Esophagus (tissue), 2 donors: Measurements from ENCODE around the gene ATP2B2. TPM values are rescaled to one million over a fixed set of nuclear protein-coding genes. Genes with fewer than 3 reads are reported as not detected.

Source experiments
- H3K27ac ChIP-seq, 2 donors: one replicate each; pipeline ENCODE4 v1.5.1; 2013; ENCODE audit warnings: low read depth in 2 of 2, mild to moderate bottlenecking in 2 of 2, inconsistent platforms in 1 of 2, low read length in 1 of 2, moderate library complexity in 1 of 2
- H3K27me3 ChIP-seq, 2 donors: one replicate each; pipeline ENCODE4 v1.6.1; 2013; ENCODE audit warnings: low read length in 2 of 2, control low read depth in 1 of 2, mild to moderate bottlenecking in 1 of 2; ENCODE audit not compliant: insufficient read depth in 2 of 2, control insufficient read depth in 1 of 2
- H3K36me3 ChIP-seq, 2 donors: one replicate each; pipeline ENCODE4 v1.6.1; 2013; ENCODE audit warnings: low read length in 1 of 2; ENCODE audit not compliant: control insufficient read depth in 2 of 2, insufficient read depth in 2 of 2
- H3K4me1 ChIP-seq, 2 donors: one replicate each; pipeline ENCODE4 v1.6.1; 2013; ENCODE audit warnings: low read length in 1 of 2; ENCODE audit not compliant: control insufficient read depth in 2 of 2, insufficient read depth in 2 of 2
- H3K4me3 ChIP-seq, 2 donors: one replicate each; pipeline ENCODE4 v1.5.1; 2013; ENCODE audit warnings: low read length in 2 of 2, mild to moderate bottlenecking in 2 of 2, low read depth in 1 of 2, moderate library complexity in 1 of 2
- H3K9me3 ChIP-seq, 2 donors: one replicate each; pipeline ENCODE4 v1.6.1; 2013; ENCODE audit warnings: mild to moderate bottlenecking in 2 of 2, low read depth in 1 of 2, low read length in 1 of 2, moderate library complexity in 1 of 2; ENCODE audit not compliant: control insufficient read depth in 2 of 2, insufficient read depth in 1 of 2
- whole genome bisulfite sequencing, 2 donors: extraction: QIAGEN DNeasy Blood & Tissue Kit; methylation state at CpG; one replicate each; pipeline ENCODE4 v1.1.7; 2013; 5-methylcytosine and 5-hydroxymethylcytosine counted together
- polyA plus RNA-seq, 2 donors: library from polyadenylated mRNA; stranded (reverse); fragments of 200-250 nt; gene quantifications; one replicate each; pipeline ENCODE4 v1.2.3, GENCODE V29; 2013
- donor health status: healthy with polysubstance abuse.
- donor health status: Bipolar disorder and iron deficiency.

The ATP2B2 gene
- polyA plus RNA-seq, 2 donors: 0.06 to 0.08 TPM

- Histone ChIP-seq H3K27ac (no peak overlapping the region), H3K9me3 (peaks cover 0 to 3% of the 10 kb centered on the region in 2 donors), H3K4me3 (no peak overlapping the region), H3K4me1 (no peaks in the 10 kb centered on the region), H3K27me3 (no peaks in the 10 kb centered on the region), H3K36me3 (no peaks in the 10 kb centered on the region)
- WGBS, 2 donors: 56 to 58% methylated on average over 13 of the region's 13 CpGs
These were observed 36.6 kb downstream of the ATP2B2 start for GRCh38 chr3:10468613-10469354.

- H3K36me3 ChIP-seq: no peaks in the 10 kb centered on the region
- no peaks in the 10 kb centered on the region for H3K27me3 ChIP-seq
- no peaks in the 10 kb centered on the region for H3K4me1 ChIP-seq
- no peak overlapping the region for H3K4me3 ChIP-seq
- WGBS, 2 donors: 55 to 62% methylated on average over 11 of the region's 11 CpGs
- H3K9me3 ChIP-seq: peaks cover 0 to 3% of the 10 kb centered on the region in 2 donors
- no peak overlapping the region for H3K27ac ChIP-seq
These were observed 37.3 kb downstream of the ATP2B2 start for GRCh38 chr3:10467904-10468612.

GRCh38 chr3:10467204-10467603, 38.2 kb downstream of the ATP2B2 start:
- Histone ChIP-seq H3K27me3 (no peaks in the 10 kb centered on the region), H3K4me1 (no peaks in the 10 kb centered on the region), H3K4me3 (no peak overlapping the region), H3K9me3 (peaks cover 0 to 1% of the 10 kb centered on the region in 2 donors), H3K27ac (no peak overlapping the region), H3K36me3 (no peaks in the 10 kb centered on the region)
- WGBS, 2 donors: 85 to 87% methylated on average over 5 of the region's 5 CpGs

- Histone ChIP-seq H3K36me3 (no peaks in the 10 kb centered on the region), H3K27me3 (no peaks in the 10 kb centered on the region), H3K4me1 (no peaks in the 10 kb centered on the region), H3K27ac (no peak overlapping the region), H3K4me3 (no peak overlapping the region), H3K9me3 (no peaks in the 10 kb centered on the region)
- 56 to 69% methylated on average over 5 of the region's 5 CpGs for WGBS, 2 donors
These were observed 39.2 kb downstream of the ATP2B2 start for GRCh38 chr3:10466186-10466585.

- 43 to 45% methylated on average over 1 of the region's 1 CpG for WGBS, 2 donors
- Histone ChIP-seq H3K9me3 (no peaks in the 10 kb centered on the region), H3K27me3 (no peaks in the 10 kb centered on the region), H3K27ac (no peak overlapping the region), H3K4me1 (no peaks in the 10 kb centered on the region), H3K36me3 (no peaks in the 10 kb centered on the region), H3K4me3 (no peak overlapping the region)
These were observed 40.2 kb downstream of the ATP2B2 start for GRCh38 chr3:10465161-10465560.

GRCh38 chr3:10463533-10464434, 41.6 kb downstream of the ATP2B2 start:
- Histone ChIP-seq H3K27ac (no peak overlapping the region), H3K36me3 (no peaks in the 10 kb centered on the region), H3K4me3 (no peak overlapping the region), H3K4me1 (no peaks in the 10 kb centered on the region), H3K27me3 (no peaks in the 10 kb centered on the region), H3K9me3 (no peaks in the 10 kb centered on the region)
- WGBS, 2 donors: 83 to 84% methylated on average over 21 of the region's 21 CpGs

- 76 to 78% methylated on average over 10 of the region's 10 CpGs for WGBS, 2 donors
- no peak overlapping the region for H3K4me3 ChIP-seq
- no peaks in the 10 kb centered on the region for H3K36me3 ChIP-seq
- no peaks in the 10 kb centered on the region for H3K27me3 ChIP-seq
- H3K4me1 ChIP-seq: no peaks in the 10 kb centered on the region
- no peaks in the 10 kb centered on the region for H3K9me3 ChIP-seq
- H3K27ac ChIP-seq: no peak overlapping the region
These were observed 42.5 kb downstream of the ATP2B2 start for GRCh38 chr3:10462641-10463532.

- no peaks in the 10 kb centered on the region for H3K9me3 ChIP-seq
- H3K4me3 ChIP-seq: no peak overlapping the region
- no peaks in the 10 kb centered on the region for H3K27me3 ChIP-seq
- WGBS, 2 donors: 61 to 66% methylated on average over 4 of the region's 4 CpGs
- H3K4me1 ChIP-seq: peaks cover 0 to 2% of the 10 kb centered on the region in 2 donors
- H3K36me3 ChIP-seq: no peaks in the 10 kb centered on the region
- no peak overlapping the region for H3K27ac ChIP-seq
These were observed 44.3 kb downstream of the ATP2B2 start for GRCh38 chr3:10460951-10461545.
